ENCODE measurements around the gene COX7A1.

Gene COX7A1

GRCh38 chr19:36111200-36111539, 41.1 kb downstream of the COX7A1 start:
- no peak for DNase-seq

- DNase-seq, result no peak
Measured at GRCh38 chr19:36110487-36111199, 41.6 kb downstream of the COX7A1 start, which contains the start of gene OVOL3. Gene OVOL3, plus strand, starts transcription at chr19:36111143. Its CDS starts 60 bp downstream, at chr19:36111203.

GRCh38 chr19:36108684-36109083, 43.6 kb downstream of the COX7A1 start:
- no peak for DNase-seq

GRCh38 chr19:36106991-36107390, 45.3 kb downstream of the COX7A1 start:
- no peak for DNase-seq

GRCh38 chr19:36106441-36106840, 45.8 kb downstream of the COX7A1 start:
- DNase-seq, result no peak

GRCh38 chr19:36103842-36104552, 48.2 kb downstream of the COX7A1 start:
- DNase-seq, result peak; percentile 75

GRCh38 chr19:36103040-36103626, 49.1 kb downstream of the COX7A1 start:
- DNase-seq, result no peak

- no peak for DNase-seq
Measured at GRCh38 chr19:36101550-36102327, 50.5 kb downstream of the COX7A1 start.
